ENCODE data around the gene PUSL1.

PUSL1 gene

GRCh38 chr1:1324524-1325287, 16.3 kb downstream of the PUSL1 start, which contains the start of the genes CPTP and INTS11:
Gene CPTP, plus strand, starts transcription at chr1:1324802. Its CDS starts 2,109 bp downstream, at chr1:1326911.
Gene INTS11, minus strand, starts transcription at chr1:1324660. Its CDS starts 52 bp downstream, at chr1:1324608.
- peak; percentile 89 to 94 for DNase-seq (ENCODE audit: low read depth in 2 of 2)

- DNase-seq (ENCODE audit: low read depth in 2 of 2), result no peak
Observed at GRCh38 chr1:1325288-1326074, 17.1 kb downstream of the PUSL1 start.

GRCh38 chr1:1326075-1326605, 17.7 kb downstream of the PUSL1 start:
- no peak for DNase-seq (ENCODE audit: low read depth in 2 of 2)

- no peak for DNase-seq (ENCODE audit: low read depth in 2 of 2)
Observed at GRCh38 chr1:1327291-1327690, 18.9 kb downstream of the PUSL1 start.

- DNase-seq (ENCODE audit: low read depth in 2 of 2), result no peak
Observed at GRCh38 chr1:1328254-1328653, 19.9 kb downstream of the PUSL1 start.

- no peak for DNase-seq (ENCODE audit: low read depth in 2 of 2)
Observed at GRCh38 chr1:1329304-1330210, 21.2 kb downstream of the PUSL1 start.

DNA sequence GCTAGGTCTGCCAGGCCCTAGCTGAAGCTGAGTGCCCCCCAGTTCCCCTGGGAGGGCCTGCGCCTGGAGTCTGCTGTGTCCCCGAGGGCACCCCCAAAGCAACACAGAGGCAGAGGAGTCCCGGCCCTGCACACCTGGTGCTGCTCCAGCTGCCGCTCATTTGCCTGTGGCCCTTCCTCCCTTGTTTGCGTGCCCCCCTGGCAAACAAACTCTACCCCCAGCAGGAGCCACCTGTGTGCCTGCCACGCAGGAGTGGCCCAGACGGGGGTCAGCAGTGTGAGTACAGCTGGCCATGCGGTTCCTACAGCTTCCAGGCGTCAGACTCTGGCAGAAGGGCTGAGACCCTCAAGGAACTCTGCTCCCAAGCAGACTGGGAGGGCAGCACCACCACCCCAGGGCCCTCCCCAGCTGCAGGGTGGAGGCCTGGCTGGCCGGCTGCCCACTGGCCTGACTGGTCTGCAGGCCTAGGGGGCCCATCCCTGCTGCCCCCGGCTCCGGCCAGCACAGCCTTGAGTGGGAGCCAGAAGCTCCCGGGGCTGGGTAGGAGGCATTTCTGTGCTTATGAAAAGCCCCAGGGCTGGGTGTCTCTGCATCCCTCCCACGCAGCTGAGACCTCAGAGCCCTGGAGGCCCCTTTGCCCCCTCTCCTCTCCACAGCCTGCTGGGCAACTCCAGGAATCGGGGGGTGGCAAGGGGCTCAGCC, 22.1 kb downstream of the PUSL1 start:
- DNase-seq (ENCODE audit: low read depth in 2 of 2), result no peak

- DNase-seq (ENCODE audit: low read depth in 2 of 2), result no peak
Observed at GRCh38 chr1:1331068-1331965, 22.9 kb downstream of the PUSL1 start, which contains the start of gene TAS1R3. Gene TAS1R3, plus strand, starts transcription at chr1:1331280. Its CDS starts 66 bp downstream, at chr1:1331346.

- DNase-seq (ENCODE audit: low read depth in 2 of 2), result no peak
Observed at GRCh38 chr1:1332031-1332755, 23.8 kb downstream of the PUSL1 start.

GRCh38 chr1:1332774-1333480, 24.5 kb downstream of the PUSL1 start:
- no peak for DNase-seq (ENCODE audit: low read depth in 2 of 2)

DNA sequence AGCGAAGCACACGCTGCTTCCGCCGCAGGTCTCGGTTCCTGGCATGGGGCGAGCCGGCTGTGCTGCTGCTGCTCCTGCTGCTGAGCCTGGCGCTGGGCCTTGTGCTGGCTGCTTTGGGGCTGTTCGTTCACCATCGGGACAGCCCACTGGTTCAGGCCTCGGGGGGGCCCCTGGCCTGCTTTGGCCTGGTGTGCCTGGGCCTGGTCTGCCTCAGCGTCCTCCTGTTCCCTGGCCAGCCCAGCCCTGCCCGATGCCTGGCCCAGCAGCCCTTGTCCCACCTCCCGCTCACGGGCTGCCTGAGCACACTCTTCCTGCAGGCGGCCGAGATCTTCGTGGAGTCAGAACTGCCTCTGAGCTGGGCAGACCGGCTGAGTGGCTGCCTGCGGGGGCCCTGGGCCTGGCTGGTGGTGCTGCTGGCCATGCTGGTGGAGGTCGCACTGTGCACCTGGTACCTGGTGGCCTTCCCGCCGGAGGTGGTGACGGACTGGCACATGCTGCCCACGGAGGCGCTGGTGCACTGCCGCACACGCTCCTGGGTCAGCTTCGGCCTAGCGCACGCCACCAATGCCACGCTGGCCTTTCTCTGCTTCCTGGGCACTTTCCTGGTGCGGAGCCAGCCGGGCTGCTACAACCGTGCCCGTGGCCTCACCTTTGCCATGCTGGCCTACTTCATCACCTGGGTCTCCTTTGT, 25.3 kb downstream of the PUSL1 start:
- no peak for DNase-seq (ENCODE audit: low read depth in 2 of 2)

DNA sequence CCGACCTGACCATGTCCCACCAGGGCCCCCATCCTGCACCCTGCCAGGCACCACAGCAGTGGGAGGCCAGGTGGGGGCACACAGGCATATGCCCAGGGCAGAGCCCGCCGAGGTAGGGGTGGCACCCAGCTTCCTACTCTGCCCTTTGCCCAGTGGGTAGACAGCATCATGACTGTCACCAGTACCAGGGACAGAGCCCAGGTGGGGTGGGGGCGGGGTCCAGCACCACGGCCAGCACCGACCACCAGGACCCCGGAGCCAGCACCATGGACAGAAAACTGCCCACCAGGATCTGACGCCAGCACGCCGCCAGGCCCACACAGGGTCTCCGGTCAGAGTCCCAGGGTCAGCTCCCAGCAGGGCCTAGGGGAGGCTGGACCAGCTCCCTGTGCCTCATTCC, 26.4 kb downstream of the PUSL1 start:
- DNase-seq (ENCODE audit: low read depth in 2 of 2), result no peak

GRCh38 chr1:1335283-1335682, 26.9 kb downstream of the PUSL1 start:
- no peak for DNase-seq (ENCODE audit: low read depth in 2 of 2)

DNA sequence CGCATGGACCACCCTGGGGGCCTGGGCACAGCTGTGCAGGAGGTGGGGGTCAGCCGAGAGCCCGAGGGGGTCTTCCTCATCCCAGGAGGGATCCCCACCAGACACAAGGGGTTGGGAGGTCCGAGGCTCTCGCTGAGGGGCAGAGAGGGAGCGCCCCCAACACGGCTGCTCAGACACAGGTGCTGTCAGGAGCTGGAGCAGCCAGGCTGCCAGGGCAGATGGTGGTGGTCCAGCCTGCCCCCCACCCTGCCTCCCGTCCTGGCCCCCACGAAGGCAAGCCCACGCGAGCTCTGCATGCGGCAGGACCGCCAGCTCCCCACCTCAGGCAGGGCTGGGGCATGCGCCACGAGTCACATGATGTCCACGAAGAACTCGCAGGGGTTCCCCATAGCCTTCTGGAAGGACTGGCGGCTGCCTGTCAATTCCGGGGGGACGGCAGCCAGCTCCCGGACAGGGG, 27.4 kb downstream of the PUSL1 start:
- no peak for DNase-seq (ENCODE audit: low read depth in 2 of 2)

DNA sequence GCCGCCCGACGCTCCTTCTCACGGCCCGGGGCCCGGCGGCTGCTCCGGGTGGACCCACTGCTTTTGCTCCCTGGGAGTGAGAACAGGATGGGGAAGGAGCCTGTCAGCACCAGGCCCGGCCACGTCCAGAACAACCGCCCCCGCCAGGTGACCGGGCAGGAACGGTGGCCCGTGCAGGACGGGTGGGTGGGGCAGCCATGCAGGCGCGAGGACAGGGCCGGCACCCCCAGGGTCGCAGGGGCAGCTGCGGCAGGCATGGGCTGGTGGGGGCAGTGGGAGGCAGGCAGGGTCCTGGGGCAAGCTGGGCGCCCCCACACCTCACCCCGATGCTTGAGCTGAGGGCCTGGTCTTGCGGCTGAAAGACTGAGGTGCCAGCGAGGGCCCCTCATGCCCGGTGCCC, 28.0 kb downstream of the PUSL1 start:
- no peak for DNase-seq (ENCODE audit: low read depth in 2 of 2)

DNA sequence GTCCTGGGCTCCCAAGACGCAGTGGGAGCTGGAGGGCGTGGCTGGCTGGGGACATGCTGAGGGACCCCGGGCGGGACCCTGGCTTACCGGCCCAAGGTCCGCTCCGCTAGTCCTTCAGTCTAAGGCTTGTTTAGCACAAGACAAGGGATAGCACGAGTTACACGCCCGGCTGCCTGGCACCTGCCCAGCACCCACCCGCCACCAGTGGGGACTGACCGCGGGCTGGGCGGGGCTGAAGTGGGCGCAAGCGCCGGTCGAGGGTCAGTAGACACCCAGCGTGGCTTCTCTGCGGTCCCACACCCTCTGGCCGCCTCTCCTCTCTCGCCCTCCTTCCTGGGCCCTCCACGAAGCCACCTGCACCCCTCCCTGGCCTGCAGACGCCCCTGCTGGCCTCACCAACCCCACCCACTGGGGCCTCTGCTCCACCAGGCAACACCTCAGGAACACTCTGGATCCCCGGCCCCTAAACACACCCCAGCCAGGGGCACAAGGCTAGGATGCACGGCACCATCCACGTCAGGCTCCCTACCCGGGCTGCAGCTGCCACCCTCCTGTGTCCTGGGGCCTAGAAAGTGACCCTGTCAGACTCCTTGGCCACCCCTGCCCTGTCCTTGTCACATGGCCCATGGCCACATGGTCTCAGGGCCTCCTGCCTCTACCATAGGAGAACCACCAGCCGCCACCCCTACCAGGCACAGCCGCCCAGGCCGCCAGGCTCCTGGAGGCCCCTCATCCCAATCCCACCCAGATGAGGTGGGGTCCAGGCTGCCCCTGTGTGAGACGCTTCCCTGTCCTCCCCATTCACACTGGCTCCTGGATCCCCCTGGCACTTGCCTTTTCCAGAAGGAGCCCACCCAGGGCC, 28.8 kb downstream of the PUSL1 start:
- no peak for DNase-seq (ENCODE audit: low read depth in 2 of 2)

GRCh38 chr1:1337793-1338147, 29.4 kb downstream of the PUSL1 start:
- DNase-seq (ENCODE audit: low read depth in 2 of 2), result peak; percentile 35 to 40

Measured in activated CD4-positive, alpha-beta T cell treated with anti-CD3 and anti-CD28 coated beads for 24 hours (primary cell).